ENCODE measurements around the gene SPRED2.

DNA sequence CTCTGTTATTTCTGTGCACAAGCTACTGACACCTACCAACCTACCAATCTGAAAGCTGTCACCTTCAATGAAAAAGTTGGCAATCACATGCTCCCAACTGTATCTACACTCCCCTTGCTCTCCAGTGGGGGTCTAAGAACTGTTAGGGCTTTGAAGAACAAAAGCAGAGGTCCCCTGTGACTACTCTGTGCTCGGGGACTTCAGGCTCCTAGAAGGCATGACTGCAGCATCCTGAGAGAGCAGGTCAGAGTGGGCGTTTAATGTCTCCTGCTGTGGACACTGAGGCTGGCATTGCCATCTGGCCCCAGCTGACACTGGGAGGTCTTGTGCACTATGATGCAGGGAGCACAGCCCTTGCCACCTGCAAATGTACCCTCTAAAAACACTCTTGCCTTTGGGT lies 111.5 kb downstream of the SPRED2 start:
- TF ChIP-seq POLR2A (IDR thresholded peaks at IDR 0.05) = no peak
- TF ChIP-seq, protein P1, sequence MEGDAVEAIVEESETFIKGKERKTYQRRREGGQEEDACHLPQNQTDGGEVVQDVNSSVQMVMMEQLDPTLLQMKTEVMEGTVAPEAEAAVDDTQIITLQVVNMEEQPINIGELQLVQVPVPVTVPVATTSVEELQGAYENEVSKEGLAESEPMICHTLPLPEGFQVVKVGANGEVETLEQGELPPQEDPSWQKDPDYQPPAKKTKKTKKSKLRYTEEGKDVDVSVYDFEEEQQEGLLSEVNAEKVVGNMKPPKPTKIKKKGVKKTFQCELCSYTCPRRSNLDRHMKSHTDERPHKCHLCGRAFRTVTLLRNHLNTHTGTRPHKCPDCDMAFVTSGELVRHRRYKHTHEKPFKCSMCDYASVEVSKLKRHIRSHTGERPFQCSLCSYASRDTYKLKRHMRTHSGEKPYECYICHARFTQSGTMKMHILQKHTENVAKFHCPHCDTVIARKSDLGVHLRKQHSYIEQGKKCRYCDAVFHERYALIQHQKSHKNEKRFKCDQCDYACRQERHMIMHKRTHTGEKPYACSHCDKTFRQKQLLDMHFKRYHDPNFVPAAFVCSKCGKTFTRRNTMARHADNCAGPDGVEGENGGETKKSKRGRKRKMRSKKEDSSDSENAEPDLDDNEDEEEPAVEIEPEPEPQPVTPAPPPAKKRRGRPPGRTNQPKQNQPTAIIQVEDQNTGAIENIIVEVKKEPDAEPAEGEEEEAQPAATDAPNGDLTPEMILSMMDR (IDR thresholded peaks at IDR 0.05) = no peak

All from uterus (tissue), 2 donors.